NCI-H1930 (cell line): ENCODE data around the gene TMEM219.

ENCODE experiments used
- DNase-seq, 2 experiments: peaks; one replicate each; lab custom pipeline; 2025; lab: John Stamatoyannopoulos, UW

The TMEM219 gene

GRCh38 chr16:29995324-29995910 is 33.5 kb downstream of the TMEM219 start, which contains the start of gene HIRIP3:
Gene HIRIP3, minus strand, starts transcription at chr16:29995617. Its CDS starts 12 bp downstream, at chr16:29995605.
- DNase-seq: peak; percentile 83 to 90

DNA sequence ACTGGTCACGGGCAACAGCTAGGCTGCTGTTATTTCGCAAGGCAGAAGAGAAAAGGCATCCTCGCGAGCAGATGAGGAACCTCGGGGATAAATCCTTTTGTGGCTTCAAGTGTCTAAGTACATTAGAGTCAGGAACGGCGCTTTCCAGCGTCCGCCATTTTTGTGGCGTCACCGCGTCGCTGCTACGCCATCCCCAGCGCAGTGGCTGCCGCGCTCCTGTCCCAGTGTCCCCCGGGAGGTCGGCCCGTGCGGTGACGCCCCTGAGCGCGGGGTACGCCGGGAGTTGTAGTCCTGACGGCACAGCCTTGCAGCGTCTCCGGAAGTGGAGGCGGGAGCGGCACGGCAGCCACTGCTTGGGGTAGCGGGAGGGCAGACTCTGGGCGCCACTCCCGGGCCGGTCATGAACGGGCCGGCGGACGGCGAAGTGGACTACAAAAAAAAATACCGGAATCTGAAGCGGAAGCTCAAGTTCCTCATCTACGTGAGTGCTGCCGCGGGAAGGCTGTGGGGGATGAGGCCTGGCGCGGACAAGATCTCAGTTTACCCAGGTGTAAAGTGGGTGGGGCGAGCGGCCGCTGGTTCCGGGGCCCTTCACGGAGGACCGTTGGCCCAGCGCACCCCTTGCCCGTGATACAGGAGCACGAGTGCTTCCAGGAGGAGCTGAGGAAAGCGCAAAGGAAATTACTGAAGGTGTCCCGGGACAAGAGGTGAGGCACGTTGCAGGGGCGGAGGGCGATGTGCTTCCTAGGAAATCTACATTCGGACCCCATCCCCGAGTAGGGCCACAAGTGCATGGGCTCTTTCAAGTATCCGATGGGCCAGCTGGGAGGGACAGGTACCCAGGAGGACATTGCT is 34.3 kb downstream of the TMEM219 start, which contains the start of gene INO80E:
INO80E (plus strand) TSS at position 331 of the 855 bp plus-strand sequence; CDS start at position 401, 70 bp downstream.
- DNase-seq: peak; percentile 98 to 99

GRCh38 chr16:29996766-29997250 is 34.9 kb downstream of the TMEM219 start:
- no peak for DNase-seq

DNA sequence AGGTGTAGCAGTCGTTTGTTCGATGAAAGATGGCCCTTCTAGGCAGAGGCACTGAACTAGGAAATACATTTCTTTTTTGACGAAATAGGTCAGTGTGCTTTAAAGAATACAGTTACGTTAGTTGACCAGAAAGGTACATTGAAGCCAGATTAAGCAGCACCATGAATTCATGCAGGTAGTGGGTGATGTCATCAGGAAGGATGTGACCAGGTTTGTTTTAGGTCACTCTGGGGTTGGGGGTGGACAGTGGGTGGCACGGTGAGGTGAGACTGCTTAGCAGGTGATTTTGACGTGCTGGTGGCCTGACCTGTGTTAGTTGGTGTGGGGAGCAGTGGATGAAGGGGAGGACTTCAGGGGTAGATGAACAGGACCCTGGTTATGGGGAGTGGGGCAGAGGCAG is 37.7 kb downstream of the TMEM219 start:
- DNase-seq: no peak

- DNase-seq: no peak
Observed at GRCh38 chr16:30000735-30001631, 39.1 kb downstream of the TMEM219 start.

- DNase-seq: no peak
Observed at GRCh38 chr16:30002614-30003346, 40.9 kb downstream of the TMEM219 start.

DNA sequence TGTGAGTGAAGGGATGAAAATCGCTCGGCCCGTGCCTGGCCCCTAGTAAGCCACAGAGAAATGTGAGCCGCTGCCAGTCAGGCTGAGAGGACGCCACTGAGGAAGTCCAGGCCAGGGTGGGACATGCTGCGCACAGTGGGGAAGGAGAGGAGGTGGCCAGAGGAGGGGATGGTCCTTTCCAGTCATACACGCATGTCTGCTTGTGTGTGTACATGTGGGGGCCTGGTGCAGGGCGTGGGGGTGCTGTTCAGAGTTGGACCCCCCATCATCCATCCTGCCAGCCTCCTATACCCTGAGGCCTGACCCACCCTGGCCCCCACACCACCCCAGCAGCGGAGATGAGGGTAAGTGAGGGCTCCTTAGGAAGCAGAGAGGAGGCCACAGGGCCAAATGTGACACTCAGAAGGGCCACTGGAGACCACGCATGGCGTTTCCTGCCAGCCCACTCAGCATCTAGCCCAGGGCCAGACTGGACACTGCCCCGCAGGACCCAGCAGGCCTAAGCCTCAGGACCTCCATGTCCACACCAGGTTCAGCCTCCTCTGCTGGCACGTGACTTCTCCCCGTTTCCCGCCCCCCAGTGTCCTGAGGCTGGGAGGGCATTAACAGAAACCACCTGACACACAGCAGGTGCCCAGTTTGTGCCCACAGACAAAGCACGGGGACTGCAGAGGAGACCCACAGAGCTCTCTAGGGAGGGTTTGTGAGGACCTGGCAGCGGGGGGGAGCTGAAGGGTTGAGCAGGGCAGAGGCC is 42.0 kb downstream of the TMEM219 start:
- DNase-seq: no peak

- DNase-seq: no peak
Observed at GRCh38 chr16:30004424-30004776, 42.5 kb downstream of the TMEM219 start.

- DNase-seq: no peak
Observed at GRCh38 chr16:30004811-30005242, 42.9 kb downstream of the TMEM219 start.

- peak in 1 of 2 experiments; percentile 23 for DNase-seq
Observed at GRCh38 chr16:30005341-30006094, 43.6 kb downstream of the TMEM219 start.

DNA sequence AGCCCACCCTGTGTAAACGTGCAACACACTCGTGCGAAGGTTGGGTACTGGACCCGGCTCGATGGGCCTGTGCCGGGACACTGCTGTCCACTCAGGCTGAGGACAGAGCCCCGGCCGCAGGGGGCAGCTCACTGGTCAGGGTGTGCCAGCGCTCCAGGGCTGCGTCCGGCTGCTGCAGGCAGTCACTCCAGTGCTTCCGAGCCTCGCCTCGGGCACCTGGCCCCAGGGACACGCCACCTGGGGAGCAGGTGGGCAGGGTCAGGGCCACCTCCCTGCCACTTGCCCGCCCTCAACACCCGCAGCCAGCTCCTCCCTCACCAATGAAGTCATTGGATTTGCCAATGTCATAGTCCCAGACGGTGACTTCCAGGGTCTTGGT is 44.2 kb downstream of the TMEM219 start:
- DNase-seq: no peak

GRCh38 chr16:30006659-30007377 is 44.9 kb downstream of the TMEM219 start:
- no peak for DNase-seq

DNA sequence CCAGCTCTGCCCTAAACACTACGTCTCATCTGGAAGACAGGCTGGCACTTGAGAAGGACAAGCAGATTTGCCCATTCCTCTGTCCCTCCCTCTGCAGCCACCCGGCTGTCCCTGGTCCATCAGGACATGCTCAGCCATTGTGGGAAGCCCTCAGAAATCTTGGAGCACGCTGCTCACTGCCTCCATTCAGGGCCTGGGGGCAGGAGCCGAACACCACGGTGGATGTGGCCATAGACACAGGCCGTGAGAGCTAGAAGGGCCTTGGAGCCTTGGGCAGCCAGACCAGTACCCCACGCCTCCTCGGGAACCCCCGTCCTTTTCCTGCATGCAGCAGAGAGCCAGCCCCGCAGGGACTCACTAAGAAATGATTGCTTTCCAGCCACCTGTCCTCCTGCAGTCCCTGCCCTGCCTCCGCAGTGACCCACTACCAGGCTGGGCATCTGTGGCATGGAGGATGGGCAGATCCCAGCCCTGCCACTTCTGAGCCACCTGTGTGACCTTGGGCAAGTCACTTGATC is 45.6 kb downstream of the TMEM219 start:
- no peak for DNase-seq

DNA sequence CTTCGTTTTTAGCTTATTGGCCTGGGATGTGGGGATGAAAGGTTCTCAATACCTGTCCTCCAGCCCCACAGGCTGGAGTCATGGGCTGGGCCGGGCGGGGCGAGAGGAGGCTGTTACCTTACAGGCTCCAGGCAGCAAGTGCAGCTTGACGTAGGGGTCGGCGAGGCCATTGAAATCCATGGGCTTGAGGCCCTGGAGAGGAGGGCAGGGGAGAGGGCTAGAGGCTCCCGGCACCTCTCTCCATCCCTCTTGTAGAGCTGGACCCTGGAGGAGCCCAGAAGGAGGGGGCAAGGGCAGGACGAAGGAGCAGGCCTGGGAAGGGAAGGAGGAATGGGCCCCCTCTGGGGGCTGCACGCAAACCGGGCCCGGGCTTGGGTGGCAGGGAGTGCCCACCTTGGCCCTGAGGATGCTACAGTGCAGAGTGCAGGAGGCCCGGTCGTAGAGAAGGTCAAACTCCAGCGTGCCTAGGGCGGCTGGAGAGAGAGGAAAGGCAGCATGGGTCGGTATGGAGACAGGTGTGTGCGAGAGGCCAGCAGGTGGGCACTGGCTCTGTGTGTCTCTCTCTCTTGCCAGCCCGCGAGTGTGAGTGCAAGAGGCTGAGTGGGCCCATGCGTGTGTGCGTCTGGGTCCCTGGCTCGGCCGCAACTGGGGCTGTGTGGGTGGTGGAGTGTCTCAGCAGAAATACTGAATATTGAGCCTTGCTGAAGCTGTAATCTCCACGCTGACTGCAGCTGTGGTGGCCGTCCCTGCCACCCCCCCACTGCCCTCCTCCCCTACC is 47.4 kb downstream of the TMEM219 start:
- DNase-seq: no peak

- DNase-seq: no peak
Observed at GRCh38 chr16:30009990-30010843, 48.3 kb downstream of the TMEM219 start.

DNA sequence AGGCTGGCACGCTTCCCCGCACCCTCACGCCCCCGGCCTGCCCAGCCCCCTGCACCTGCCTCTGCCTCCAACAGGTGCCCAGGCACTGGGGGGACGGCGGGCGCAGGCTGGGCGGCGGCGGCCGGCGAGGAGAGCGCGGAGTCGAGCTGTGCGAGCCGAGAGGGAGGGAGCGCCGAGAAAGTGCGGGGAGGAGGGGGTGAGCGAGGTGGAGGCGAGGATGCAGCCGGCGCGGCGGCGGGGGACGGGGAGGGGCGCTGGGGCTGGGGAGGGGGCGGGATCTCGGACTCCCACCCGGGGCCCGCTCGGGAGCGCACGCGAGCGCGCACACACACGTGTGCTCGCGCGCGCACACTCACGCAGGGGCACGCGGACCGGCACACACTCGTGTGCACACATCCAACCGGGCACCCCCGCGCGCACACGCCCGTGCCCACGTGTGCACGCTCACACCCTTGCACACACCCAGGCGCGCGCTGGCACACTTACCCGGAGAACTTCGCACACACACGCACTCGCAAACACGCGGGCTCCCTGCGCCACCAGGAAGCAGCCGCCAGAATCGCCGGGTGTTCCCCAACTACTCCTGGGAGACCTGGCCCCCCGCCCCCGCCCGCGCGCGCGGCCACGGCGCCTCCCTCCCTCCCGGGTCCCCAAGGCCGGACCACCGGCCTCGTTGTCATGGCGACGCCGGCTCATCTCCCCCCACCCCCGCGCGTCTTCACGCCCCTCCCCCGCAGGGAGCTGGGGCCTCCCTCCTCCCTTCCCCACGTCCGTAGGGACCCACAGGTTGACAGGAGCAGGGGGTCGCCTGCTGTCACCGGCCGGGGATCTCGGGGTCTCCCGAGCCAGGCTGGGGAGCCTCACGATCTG is 49.2 kb downstream of the TMEM219 start, which contains the start of gene DOC2A:
DOC2A (minus strand) TSS at position 184 of the 870 bp plus-strand sequence. CDS start 805 bp downstream, outside the sequence.
- DNase-seq: peak in 1 of 2 experiments; percentile 28
